Measurements from ENCODE around the gene USP17L28.
"Not testable (repeated sequence)": the region's sequence is repeated elsewhere in the genome, so short reads cannot be mapped to it uniquely, and the experiment has no call there.

The USP17L28 gene

DNA sequence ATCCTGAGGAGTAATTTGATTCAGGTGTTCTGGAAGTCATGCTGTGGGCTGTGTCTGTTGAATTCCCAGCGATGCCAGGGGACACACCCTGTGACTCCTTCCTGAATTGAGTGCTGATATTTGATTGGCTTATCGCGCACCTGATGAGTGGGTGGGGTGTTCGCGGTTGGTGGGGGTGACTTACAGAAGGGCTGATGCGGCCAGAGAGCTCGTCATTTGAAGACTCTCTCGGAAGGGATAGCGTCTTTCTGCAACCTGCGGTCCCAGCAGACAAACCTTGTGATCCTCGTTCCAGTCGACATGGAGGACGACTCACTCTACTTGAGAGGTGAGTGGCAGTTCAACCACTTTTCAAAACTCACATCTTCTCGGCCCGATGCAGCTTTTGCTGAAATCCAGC, at the start of gene USP17L28:
Gene USP17L28 (plus strand): TSS at position 301 of the 400 bp plus-strand sequence. CDS start 0 bp downstream, at position 301.
- H3K4me3 ChIP-seq = not testable (repeated sequence)

DNA sequence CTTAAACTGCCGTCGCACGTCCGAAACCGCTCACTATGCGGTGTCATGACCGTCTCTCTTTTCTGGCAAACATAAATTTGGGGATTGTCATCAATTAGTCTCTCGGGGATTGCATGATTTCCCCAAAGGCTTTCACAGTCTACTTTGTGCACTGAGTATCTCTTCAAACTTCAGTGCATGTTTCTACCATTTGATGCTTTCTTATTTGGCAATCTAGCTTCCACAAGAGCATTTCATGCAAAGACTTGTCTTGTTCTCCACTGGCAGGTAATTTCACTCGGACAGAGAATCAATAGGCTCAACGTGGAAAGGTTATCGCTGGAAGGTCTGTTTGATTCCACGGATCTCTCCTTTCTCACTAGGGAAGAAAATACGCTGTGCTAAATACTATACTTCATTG, 24.5 kb upstream of the USP17L28 start:
- not testable (repeated sequence) for DNase-seq (ENCODE audit: low spot score); H3K4me3 ChIP-seq; H3K27ac ChIP-seq

More for the DNA sequence above, at the start of gene USP17L28:
- H3K27ac ChIP-seq; DNase-seq (ENCODE audit: low spot score): not testable (repeated sequence)

DNA sequence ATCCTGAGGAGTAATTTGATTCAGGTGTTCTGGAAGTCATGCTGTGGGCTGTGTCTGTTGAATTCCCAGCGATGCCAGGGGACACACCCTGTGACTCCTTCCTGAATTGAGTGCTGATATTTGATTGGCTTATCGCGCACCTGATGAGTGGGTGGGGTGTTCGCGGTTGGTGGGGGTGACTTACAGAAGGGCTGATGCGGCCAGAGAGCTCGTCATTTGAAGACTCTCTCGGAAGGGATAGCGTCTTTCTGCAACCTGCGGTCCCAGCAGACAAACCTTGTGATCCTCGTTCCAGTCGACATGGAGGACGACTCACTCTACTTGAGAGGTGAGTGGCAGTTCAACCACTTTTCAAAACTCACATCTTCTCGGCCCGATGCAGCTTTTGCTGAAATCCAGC, 23.8 kb upstream of the USP17L28 start, which contains the start of gene USP17L24:
Gene USP17L24 (plus strand): TSS at position 301 of the 400 bp plus-strand sequence. CDS start 0 bp downstream, at position 301.
- H3K4me3 ChIP-seq = not testable (repeated sequence)

DNA sequence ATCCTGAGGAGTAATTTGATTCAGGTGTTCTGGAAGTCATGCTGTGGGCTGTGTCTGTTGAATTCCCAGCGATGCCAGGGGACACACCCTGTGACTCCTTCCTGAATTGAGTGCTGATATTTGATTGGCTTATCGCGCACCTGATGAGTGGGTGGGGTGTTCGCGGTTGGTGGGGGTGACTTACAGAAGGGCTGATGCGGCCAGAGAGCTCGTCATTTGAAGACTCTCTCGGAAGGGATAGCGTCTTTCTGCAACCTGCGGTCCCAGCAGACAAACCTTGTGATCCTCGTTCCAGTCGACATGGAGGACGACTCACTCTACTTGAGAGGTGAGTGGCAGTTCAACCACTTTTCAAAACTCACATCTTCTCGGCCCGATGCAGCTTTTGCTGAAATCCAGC, 19.1 kb upstream of the USP17L28 start, which contains the start of gene USP17L25:
Gene USP17L25 (plus strand): TSS at position 301 of the 400 bp plus-strand sequence. CDS start 0 bp downstream, at position 301.
- DNase-seq (ENCODE audit: low spot score); H3K27ac ChIP-seq; H3K4me3 ChIP-seq: not testable (repeated sequence)

More for the DNA sequence above, 23.8 kb upstream of the USP17L28 start, which contains the start of gene USP17L24:
- not testable (repeated sequence) for DNase-seq (ENCODE audit: low spot score); H3K27ac ChIP-seq

DNA sequence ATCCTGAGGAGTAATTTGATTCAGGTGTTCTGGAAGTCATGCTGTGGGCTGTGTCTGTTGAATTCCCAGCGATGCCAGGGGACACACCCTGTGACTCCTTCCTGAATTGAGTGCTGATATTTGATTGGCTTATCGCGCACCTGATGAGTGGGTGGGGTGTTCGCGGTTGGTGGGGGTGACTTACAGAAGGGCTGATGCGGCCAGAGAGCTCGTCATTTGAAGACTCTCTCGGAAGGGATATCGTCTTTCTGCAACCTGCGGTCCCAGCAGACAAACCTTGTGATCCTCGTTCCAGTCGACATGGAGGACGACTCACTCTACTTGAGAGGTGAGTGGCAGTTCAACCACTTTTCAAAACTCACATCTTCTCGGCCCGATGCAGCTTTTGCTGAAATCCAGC, 14.3 kb upstream of the USP17L28 start, which contains the start of gene USP17L26:
Gene USP17L26 (plus strand): TSS at position 301 of the 400 bp plus-strand sequence. CDS start 0 bp downstream, at position 301.
- not testable (repeated sequence) for H3K27ac ChIP-seq; H3K4me3 ChIP-seq; DNase-seq (ENCODE audit: low spot score)

DNA sequence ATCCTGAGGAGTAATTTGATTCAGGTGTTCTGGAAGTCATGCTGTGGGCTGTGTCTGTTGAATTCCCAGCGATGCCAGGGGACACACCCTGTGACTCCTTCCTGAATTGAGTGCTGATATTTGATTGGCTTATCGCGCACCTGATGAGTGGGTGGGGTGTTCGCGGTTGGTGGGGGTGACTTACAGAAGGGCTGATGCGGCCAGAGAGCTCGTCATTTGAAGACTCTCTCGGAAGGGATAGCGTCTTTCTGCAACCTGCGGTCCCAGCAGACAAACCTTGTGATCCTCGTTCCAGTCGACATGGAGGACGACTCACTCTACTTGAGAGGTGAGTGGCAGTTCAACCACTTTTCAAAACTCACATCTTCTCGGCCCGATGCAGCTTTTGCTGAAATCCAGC, 9.6 kb upstream of the USP17L28 start, which contains the start of gene USP17L5:
Gene USP17L5 (plus strand): TSS at position 301 of the 400 bp plus-strand sequence. CDS start 0 bp downstream, at position 301.
- DNase-seq (ENCODE audit: low spot score); H3K27ac ChIP-seq; H3K4me3 ChIP-seq: not testable (repeated sequence)

GRCh38 chr4:9343848-9344247, 4.8 kb upstream of the USP17L28 start, which contains the start of gene USP17L27:
Gene USP17L27, plus strand, starts transcription at chr4:9344148. Its CDS starts 0 bp downstream, at chr4:9344148.
- not testable (repeated sequence) for H3K27ac ChIP-seq; DNase-seq (ENCODE audit: low spot score); H3K4me3 ChIP-seq

- not testable (repeated sequence) for H3K4me3 ChIP-seq; DNase-seq (ENCODE audit: low spot score); H3K27ac ChIP-seq
Measured at GRCh38 chr4:9350866-9351265, 2.2 kb downstream of the USP17L28 start.

- not testable (repeated sequence) for H3K4me3 ChIP-seq; H3K27ac ChIP-seq; DNase-seq (ENCODE audit: low spot score)
Measured at GRCh38 chr4:9353338-9353737, 4.6 kb downstream of the USP17L28 start, which contains the start of gene USP17L29. Gene USP17L29, plus strand, starts transcription at chr4:9353638. Its CDS starts 0 bp downstream, at chr4:9353638.

GRCh38 chr4:9362829-9363228, 14.1 kb downstream of the USP17L28 start, which contains the start of gene USP17L30:
Gene USP17L30, plus strand, starts transcription at chr4:9363129. Its CDS starts 0 bp downstream, at chr4:9363129.
- not testable (repeated sequence) for DNase-seq (ENCODE audit: low spot score); H3K27ac ChIP-seq; H3K4me3 ChIP-seq

GRCh38 chr4:9379881-9380280, 31.2 kb downstream of the USP17L28 start:
- not testable (repeated sequence) for H3K4me3 ChIP-seq; DNase-seq (ENCODE audit: low spot score); H3K27ac ChIP-seq

- not testable (repeated sequence) for DNase-seq (ENCODE audit: low spot score); H3K27ac ChIP-seq
- H3K4me3 ChIP-seq = peak overlapping the region; percentile 62
Measured at GRCh38 chr4:9381012-9381534, 32.4 kb downstream of the USP17L28 start.

GRCh38 chr4:9384126-9384525, 35.4 kb downstream of the USP17L28 start:
- DNase-seq (ENCODE audit: low spot score) = no peak
- Histone ChIP-seq H3K4me3 (no peak overlapping the region), H3K27ac (no peak overlapping the region)
- TF ChIP-seq, protein P1, sequence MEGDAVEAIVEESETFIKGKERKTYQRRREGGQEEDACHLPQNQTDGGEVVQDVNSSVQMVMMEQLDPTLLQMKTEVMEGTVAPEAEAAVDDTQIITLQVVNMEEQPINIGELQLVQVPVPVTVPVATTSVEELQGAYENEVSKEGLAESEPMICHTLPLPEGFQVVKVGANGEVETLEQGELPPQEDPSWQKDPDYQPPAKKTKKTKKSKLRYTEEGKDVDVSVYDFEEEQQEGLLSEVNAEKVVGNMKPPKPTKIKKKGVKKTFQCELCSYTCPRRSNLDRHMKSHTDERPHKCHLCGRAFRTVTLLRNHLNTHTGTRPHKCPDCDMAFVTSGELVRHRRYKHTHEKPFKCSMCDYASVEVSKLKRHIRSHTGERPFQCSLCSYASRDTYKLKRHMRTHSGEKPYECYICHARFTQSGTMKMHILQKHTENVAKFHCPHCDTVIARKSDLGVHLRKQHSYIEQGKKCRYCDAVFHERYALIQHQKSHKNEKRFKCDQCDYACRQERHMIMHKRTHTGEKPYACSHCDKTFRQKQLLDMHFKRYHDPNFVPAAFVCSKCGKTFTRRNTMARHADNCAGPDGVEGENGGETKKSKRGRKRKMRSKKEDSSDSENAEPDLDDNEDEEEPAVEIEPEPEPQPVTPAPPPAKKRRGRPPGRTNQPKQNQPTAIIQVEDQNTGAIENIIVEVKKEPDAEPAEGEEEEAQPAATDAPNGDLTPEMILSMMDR (IDR thresholded peaks at IDR 0.05) = no peak

- H3K27ac ChIP-seq; DNase-seq (ENCODE audit: low spot score); H3K4me3 ChIP-seq: not testable (repeated sequence)
Measured at GRCh38 chr4:9389001-9389400, 40.3 kb downstream of the USP17L28 start.

All from coronary artery (tissue), 2 donors.